HG03060 (cell line): ENCODE measurements around the gene KDM8.

Experiments
- ATAC-seq: cut with Tn5 transposase; IDR thresholded peaks from one replicate; pipeline ENCODE4 v1.9.1; 2021; ENCODE audit warnings: low read depth, moderate number of reproducible peaks; ENCODE audit not compliant: unreplicated experiment

The KDM8 gene

DNA sequence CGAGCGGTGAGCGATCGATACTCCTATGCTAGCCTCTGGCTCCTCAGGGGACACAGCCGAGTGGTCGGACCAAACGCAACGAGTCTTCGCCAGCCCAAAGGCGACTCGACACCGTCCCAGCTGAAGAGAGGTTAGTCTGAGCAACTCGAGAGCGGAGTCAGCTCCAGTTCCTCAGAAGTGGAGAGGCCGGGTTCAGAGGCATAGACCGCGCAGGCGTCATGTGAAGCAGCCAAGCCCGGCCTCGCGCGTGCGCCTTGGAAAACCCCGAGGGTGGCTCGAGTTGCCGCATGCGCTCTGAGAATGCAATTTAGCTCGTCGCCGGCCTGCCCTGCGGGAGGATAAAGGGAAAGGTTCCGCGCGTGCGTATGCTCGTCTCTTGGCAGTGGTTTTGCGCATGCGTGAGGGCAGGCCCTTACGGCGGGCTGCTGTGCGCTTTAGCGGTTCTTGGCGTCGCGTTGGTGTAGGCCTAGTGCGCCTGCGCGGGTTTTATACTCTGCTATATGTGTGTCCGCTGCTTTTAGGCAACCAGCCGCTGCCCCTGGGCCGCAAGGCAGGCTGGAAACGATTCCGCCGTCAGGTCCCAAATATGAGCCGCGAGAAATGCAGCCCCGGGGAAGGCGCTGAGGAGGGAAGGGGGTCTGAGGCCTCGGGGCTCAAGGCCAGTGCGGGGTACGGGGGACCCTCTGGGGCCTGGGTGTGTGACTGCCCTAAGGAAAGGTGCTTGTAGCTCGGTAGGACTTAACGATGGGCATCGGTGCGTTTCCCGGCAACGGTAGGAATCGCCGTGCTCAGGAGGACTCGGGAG is at the start of gene KDM8:
TSS of gene KDM8 (plus strand) at position 20 of the 805 bp plus-strand sequence. CDS start 6,598 bp downstream, outside the sequence.
- ATAC-seq = peak; percentile 78

DNA sequence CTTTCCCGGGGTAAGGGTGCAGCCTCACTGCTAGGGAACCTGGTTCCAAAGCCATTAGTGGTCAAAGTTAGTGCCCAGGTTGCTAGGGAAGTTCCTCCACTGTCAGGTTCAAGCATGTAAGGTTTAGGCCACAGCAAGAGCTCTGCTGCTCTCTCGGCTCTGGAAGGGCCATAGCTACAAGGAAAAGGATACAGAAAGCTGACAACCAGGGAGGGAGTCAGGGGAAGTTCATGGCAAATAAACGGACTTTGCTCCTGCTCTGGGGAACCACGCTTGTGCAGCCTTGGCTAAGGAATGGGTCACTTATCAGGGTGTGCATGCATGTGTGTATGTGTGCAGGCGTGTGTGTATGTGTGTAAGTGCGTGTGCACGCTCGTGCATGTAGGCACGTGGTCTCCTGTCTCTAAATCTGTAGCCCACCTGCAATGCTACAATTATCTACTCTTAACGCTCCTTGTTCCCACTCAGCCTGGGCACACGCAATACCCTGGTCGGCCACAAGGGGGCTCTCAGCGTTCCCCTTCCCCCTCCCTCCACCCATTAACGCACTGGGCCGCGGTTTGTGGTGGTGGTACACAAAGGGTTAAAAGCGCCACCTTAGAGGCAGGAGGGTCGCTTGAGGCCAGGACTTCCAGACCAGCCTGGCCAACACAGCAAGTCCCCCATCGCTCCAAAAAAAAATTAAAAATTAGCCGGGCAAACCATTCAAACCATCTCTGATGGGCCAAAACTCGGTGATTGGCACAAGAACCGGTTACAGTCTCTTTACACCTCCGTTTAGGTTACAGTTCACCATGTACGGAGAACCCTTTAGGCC is 48.4 kb upstream of the KDM8 start:
- no peak for ATAC-seq

DNA sequence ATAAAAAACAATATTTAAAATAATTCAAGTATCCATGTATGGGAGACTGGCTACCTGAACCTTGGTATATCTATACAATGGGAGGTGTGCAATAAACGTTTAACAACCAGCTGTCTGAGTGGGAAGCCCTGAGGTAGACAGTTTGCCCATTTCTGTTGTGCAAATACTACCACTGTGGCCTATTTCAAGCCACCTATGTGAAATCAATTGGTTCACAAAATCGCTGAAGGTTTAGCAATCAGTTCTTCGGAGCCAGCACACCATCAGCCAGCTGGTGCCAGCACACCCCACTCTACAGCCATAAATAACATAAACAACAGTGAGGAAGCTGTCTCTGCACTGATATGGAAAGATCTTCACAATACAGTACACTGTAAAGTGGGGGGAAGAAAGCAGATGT is 46.7 kb upstream of the KDM8 start:
- no peak for ATAC-seq

DNA sequence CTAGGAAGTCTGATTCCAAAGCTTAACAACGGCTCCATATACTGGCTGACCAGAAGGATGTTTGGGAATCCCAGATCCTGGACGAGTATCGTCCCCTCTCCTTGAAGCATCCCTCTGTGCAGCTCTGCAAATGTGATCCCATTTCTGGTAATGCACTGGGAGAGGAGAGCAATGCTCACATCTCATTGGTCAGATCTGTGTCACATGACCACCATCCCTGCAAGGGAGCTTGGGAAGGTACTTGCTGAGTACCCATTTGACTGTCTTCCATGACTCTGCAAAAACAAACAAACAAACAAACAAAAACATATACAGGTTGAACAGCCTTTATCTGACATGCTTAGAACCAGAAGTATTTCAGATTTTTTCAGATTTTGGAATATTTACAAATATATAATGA is 41.9 kb upstream of the KDM8 start:
- ATAC-seq = no peak

DNA sequence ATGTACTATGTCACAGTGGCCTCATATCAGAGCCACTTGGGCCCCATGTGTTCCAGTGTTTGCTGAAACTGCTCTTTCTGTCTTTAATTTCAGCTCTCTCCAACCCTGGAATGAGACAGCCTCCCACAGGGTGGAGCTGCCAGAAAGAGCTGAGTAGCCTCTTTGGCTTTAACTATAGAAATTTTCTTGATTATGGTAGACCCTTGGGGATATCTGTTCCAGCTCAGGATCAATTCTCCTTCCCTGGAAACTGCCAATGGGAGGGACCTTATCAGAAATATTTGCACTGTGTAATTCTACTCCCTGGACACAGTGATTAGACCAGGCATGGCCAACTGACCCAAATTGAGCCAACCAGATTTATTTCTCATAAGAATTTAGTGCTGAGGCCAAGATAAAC is 39.0 kb upstream of the KDM8 start:
- no peak for ATAC-seq

DNA sequence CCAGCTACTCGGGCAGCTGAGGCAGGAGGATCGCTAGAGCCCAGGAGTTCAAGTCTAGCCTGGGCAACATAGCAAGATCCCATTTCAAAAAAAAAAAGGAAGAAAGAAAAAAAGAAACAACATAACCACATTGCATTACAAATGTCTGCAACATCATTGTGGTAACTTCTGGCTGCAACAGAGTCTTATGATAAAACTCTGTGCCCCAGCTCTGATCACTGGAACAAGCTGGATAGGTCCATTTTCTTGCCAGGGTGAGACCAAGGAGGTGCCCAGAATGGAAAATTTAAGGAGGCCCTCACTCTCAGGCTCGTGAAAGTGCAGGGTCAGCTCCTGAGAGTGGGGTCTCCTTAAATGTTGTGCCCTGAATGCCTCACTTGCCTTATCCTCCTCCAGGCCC is 37.8 kb upstream of the KDM8 start:
- ATAC-seq = no peak

DNA sequence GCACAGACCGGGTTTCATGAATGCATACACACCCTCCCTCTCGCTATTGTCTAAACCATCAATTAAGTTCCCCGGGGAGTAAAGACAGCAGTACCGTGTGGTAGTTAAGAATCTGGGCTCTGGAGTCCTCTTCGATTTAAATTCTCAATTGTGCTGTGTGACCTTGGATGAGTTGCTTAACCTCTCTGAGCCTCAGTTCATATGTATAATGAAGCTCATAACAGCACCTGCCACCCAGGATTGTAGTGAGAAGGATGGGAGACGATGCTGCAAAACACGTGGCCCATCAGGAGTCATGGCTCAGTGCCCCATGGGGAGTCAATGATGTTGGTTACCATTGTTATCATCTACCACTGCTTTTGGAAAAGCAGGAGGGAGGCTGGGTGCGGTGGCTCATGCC is 34.5 kb upstream of the KDM8 start:
- no peak for ATAC-seq

DNA sequence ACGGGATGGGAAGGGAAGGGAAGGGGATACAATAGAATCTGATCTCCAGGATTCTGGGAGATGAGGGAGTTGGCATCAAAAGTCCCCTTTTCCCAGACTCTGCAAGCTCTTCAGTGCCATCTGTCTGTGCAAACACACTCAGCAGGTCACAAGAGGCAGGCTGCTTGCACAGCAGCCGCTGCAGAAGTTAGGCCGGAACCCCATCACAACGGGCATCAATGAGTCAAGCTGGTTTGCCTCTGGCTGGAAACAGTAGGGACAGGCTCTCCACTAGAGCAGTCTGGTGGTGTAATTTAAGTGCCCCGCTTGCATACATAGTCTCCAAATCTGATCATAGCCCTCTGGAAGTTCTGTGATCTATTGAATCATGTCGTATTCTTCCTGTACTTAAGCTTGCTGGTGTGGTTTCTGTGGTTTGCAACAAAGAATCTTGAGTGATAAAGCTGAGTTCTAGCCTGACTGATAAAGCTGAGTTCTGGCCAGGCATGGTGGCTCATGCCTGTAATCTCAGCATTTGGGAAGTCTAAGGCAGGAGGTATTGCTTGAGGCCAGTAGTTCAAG is 33.7 kb upstream of the KDM8 start:
- no peak for ATAC-seq

DNA sequence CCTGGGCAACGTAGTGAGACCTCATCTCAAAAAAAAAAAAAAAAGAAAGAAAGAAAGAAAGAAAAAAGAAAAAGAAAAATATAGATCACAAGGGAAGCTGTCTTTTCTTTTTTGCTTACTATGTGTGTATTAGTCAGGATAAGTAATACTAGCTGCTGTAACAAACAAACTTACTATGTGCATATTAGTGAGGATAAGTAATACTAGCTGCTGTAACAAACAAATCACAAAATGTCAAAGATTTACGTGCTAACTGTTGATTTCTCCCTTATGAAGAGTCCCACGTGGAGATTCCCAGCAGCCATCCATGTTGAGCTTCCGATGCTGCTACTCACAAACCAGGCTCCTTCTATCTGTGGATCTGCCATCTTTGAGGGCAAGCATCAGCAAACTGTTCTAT is 31.7 kb upstream of the KDM8 start:
- ATAC-seq = no peak

DNA sequence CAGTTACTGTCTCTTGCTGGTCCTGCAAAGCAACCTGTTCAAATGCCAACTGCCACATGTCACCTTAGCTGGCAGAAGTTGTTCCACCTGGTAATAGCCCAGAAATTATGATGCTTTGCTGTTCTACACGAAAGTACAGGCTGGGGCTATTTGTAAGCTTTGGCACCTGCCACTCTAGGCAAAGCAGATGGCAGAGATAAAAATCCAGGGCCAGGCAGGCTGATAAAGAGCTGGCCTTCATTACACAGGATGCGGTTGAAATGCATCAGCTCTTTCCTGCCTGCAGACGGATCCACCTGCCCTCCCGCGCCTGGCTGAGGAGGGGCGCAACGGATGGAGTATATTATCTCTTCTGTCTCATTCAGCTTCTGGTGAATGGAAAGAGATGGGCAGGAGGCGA is 29.3 kb upstream of the KDM8 start:
- no peak for ATAC-seq

DNA sequence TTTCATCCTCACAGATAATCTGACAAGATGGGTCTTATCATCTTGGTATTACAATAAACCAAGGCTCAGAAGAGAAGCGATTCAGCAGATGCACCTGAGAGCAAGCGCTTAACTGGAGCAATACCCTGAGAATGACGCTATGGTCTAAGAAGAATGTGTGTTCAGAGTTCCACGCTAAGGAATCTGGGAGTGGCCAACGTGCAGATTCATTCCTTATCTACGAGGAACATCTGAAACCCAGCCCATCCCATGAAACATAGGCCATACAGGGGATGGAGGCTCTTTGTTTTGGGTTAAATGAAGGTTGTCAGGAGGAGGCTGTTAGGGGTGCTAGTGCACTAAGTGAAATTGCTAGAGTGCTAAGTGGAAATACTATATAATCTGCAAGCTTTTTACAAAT is 28.5 kb upstream of the KDM8 start:
- no peak for ATAC-seq

DNA sequence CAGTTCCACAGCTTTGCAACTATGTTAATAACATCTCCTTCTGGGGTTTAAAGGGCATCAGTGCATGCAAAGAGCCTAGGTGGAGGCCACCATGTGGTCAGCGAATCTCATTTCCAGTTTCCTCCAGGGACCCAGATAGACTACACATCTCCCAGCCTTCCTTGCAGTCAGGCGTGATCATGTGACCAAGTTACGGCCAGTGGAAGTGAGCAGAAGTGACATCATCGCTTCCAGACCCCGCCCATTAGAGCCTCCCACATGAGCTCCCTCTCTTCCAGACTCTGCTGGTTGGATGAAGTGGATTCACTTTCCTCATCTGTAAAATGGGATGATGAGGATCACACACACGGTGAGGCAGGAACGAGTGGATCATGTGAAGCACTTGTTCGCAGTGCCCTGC is 27.4 kb upstream of the KDM8 start:
- no peak for ATAC-seq

DNA sequence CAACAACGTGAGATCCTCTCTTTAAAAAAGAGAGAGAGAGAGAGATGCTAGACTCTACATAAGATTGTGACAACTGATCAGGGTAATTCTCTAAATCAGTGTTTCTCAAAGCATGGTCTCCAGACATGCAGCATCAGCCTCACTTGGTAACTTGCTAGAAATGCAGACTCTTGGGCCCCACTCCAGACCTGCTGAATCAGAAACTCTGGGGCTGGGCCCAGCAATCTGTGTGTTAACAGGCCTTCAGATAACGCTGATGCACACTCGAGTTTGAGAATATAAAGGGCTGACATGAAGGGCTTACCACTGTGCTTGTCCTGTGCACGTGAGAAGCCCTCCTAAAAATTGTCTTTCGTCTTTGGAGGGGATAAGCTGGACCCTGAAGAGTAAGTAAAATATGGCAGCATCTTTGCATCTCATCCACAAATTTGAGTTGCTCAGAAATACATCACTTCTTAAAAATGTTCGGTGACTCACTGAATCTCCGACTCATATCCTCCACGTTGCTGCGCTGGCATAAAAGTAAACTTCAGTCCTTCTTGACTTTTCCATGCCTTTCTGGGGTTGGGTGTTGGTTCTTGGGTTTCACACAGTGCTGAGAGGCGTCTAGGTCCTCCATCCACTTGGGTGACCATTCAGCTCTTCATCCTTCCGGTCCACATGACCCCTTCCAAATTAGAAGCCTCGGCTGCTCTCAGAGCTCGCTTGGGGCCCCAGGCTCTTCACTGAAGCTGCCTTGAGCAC is 26.1 kb upstream of the KDM8 start:
- no peak for ATAC-seq

DNA sequence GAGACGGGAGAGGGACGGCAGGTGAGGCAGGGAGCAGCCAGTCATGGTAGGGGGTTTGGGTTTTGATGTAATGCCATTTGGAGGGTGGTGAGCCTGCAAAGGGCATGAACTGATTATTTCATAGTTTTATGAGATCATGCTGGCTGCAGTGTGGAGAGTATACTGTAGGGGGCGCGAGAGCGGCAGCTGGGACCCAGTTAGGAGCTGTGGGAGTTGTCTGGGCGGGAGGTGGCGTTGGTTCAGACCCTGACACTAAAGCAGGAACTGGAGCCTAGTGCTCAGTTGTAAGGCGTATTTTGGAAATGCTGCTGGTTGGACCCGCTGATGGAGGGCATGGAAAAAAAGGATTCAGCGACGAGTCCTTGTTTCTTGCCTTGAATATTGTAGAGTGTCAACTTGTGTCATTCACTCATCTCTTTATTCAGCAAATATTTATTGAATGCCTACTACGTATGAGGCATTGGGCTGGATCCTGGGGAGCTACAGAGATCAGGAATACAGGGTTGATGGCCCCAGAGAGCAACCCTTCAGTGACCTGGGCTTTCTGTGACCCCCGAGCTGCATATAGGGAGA is 23.7 kb upstream of the KDM8 start:
- ATAC-seq = peak; percentile 64

DNA sequence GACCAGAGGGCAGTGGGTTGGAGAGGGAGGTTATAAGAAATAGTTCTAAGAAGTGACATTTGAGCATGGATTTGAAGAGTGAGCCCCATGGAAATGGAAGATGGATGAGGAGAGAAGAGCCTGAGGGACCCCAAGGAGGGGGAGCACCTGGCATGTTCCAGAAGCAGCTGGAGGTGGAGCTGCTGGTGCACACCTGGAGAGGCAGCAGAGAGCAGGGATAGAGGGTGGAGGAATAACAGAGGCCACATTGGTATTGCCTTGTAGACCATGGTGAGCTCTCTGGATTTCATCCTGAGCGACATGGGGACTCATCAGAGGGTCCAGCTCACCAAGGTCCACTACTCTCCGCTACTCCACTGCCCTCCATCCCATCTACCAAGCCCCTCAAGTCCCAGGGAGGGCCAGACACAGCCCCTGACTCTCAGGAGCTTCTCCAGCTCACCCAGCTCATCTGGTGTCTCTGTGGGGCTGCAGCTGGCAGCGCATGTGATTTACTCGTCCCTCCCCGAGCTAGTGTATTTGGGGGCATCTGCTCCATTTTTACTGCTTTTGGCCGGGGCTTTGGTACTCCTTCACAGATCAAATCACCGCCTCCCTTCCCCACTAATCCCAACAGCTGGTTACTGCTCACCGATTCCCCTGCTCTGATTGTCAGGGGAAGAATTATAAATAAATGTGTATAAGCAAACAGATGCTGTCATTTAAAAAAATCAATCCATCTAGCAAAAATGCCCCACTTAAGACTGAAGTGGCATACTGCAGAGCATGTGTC is 22.1 kb upstream of the KDM8 start:
- no peak for ATAC-seq

DNA sequence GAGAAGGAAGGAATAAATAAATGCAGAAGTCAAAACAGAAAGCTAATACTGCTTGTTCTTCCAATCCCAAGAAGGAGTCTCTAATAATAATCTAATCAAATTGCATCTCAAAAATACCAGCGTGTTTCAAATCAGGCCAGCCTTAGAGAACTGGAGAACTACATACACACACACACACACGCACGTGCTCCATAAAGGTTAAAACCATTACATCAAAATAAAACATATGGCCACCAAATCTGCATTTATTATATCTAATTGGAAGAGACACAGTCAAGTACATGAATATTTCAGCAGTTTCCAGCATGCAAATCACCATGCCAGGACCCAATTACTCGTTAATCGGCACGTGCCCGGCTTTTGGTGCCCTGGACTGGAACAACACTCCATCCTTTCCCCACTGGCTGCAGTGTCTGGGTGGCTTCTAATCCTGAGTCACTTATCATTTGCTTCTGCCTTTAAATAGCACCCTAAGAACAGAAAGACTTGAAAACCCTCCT is 20.4 kb upstream of the KDM8 start:
- no peak for ATAC-seq

DNA sequence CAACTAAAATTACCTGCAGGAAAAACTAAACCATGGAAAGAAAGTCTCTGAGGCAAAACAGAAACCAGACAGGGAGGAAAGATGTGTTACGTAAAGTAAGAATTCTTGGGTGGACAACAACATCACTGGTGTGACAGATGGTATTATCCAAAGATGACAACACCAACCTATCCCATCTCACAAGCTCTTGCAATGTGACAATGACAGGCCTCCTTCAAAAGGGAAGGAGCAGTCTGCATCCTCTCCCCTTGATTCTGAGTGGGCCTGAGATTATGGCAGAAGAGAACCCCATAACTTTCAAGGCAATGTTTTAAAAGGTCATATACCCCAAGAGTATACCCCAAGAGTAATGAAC is 17.6 kb upstream of the KDM8 start:
- ATAC-seq = no peak

DNA sequence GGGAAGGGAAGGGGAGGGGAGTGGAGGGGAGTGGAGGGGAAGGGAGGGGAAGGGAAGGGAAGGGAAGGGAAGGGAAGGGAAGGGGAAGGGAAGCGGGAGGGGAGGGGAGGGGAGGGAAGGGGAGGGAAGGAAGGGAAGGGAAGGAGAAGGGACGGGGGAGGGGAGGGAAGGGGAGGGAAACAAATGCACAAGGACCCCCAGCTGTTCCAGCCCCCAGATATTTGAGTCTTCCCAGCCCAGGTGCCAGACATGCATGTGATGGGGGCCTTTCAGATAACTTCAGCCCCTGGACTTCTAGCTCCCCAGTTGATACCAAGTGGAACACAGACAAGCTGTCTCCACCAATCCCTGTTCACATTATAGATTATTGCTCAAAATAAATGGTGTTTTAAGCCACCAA is 14.7 kb upstream of the KDM8 start:
- ATAC-seq = no peak

DNA sequence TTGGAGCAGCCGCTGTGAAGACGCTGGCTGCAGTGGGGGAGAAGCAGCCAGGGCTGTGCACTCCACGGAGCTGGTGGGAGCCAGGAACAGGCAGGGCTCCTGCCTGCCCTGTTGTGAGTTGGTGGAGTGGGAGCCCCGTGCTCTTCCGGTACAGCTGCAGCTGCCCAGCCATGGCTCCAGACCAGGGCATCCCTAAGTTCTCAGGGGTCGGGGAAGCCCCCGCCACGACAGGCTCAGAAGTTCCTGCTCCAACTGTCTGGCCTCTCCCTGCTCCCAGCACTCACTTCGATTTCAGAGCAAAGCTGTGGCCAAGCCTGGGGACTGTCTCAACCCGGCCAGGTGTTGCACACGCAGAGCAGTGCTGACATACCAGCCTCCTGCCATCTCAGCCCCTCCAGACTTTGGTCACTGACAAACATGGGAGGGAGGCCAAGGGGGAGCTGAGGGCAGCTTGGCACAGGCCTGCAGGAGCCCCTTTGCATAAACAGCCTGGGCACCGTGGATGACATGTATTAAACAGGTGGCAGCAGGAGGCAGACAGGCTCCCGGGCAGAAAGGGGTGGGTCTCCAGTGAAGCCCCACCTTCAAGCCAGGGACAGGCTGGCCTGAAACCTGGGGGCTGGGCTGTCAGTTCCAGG is 13.9 kb upstream of the KDM8 start:
- no peak for ATAC-seq
